WTC11 (cell line): Measurements from ENCODE around the gene SPATS2. TPM values are rescaled to one million over a fixed set of nuclear protein-coding genes. Genes with fewer than 3 reads are reported as not detected.

Source experiments
- ATAC-seq: fragments of 200-7000 bp; cut with Tn5 transposase; 2 replicates; pipeline ENCODE4 v1.10.0; 2021; ENCODE audit warnings: mild to moderate bottlenecking, moderate library complexity
- CTCF ChIA-PET: fragments of 300-600 bp; sonication (Branson Sonifier 250); formaldehyde crosslinking; loops from one replicate; lab custom pipeline; 2021; ENCODE audit warnings: antibody characterized with exemption; lab: Charles Lee
- POLR2A ChIA-PET: fragments of 350-600 bp; sonication (Branson Sonifier 250); formaldehyde crosslinking; loops from one replicate; lab custom pipeline; 2021; ENCODE audit warnings: antibody characterized with exemption; lab: Charles Lee
- DNase-seq: peaks from one replicate; pipeline ENCODE4 v3.0.0; 2021; ENCODE audit warnings: low spot score
- H3K27ac Mint-ChIP-seq: 2 replicates; pipeline ENCODE4 v1.8.0; 2021; ENCODE audit warnings: mixed read lengths
- H3K27me3 Mint-ChIP-seq: 2 replicates; pipeline ENCODE4 v1.8.0; 2021; ENCODE audit warnings: low read depth, mild to moderate bottlenecking, moderate library complexity, mixed read lengths
- H3K36me3 Mint-ChIP-seq: 2 replicates; pipeline ENCODE4 v1.8.0; 2021; ENCODE audit warnings: mixed read lengths
- H3K4me1 Mint-ChIP-seq: 2 replicates; pipeline ENCODE4 v1.8.0; 2022; ENCODE audit warnings: mixed read lengths
- H3K4me3 Mint-ChIP-seq: 2 replicates; pipeline ENCODE4 v1.8.0; 2021; ENCODE audit warnings: mild to moderate bottlenecking, moderate library complexity, mixed read lengths
- H3K9me3 Mint-ChIP-seq: 2 replicates; pipeline ENCODE4 v1.8.0; 2021; ENCODE audit warnings: mixed read lengths
- E2F5 ChIP-seq: sonication (generic); formaldehyde crosslinking; IDR thresholded peaks from 2 replicates; pipeline ENCODE4 v1.8.1; 2022; ENCODE audit warnings: mild to moderate bottlenecking, moderate library complexity, missing genetic modification reagents
- FOXK1 ChIP-seq: sonication (generic); formaldehyde crosslinking; IDR thresholded peaks from 2 replicates; pipeline ENCODE4 v1.8.0; 2022; ENCODE audit warnings: mild to moderate bottlenecking, moderate library complexity, missing genetic modification reagents
- GTF2I ChIP-seq: fragments of 250-450 bp; sonication (Bioruptor Pico); conservative IDR thresholded peaks from 2 replicates; pipeline ENCODE4 v1.4.0; 2021; ENCODE audit warnings: mild to moderate bottlenecking
- JUN ChIP-seq: sonication (generic); formaldehyde crosslinking; IDR thresholded peaks from 2 replicates; pipeline ENCODE4 v1.8.0; 2023; ENCODE audit warnings: mild to moderate bottlenecking, missing genetic modification reagents
- PRRX2 ChIP-seq: fragments of 250-450 bp; sonication (Bioruptor Pico); IDR thresholded peaks from 2 replicates; pipeline ENCODE4 v1.8.0; 2021; ENCODE audit warnings: mild to moderate bottlenecking
- RELA ChIP-seq: sonication (generic); formaldehyde crosslinking; IDR thresholded peaks from 2 replicates; pipeline ENCODE4 v1.8.1; 2022; ENCODE audit warnings: missing genetic modification reagents, mild to moderate bottlenecking, borderline replicate concordance
- TCF7 ChIP-seq: sonication (generic); formaldehyde crosslinking; IDR thresholded peaks from 2 replicates; pipeline ENCODE4 v1.8.0; 2022; ENCODE audit warnings: mild to moderate bottlenecking, low read depth, missing genetic modification reagents, moderate library complexity
- ZBTB43 ChIP-seq: sonication (generic); formaldehyde crosslinking; IDR thresholded peaks from 2 replicates; pipeline ENCODE4 v1.8.1; 2023; ENCODE audit warnings: mild to moderate bottlenecking, missing genetic modification reagents
- ZNF121 ChIP-seq: sonication (generic); formaldehyde crosslinking; IDR thresholded peaks from 2 replicates; pipeline ENCODE4 v1.8.0; 2023; ENCODE audit warnings: missing genetic modification reagents
- ZNF219 ChIP-seq: sonication (generic); formaldehyde crosslinking; IDR thresholded peaks from 2 replicates; pipeline ENCODE4 v1.8.0; 2023; ENCODE audit warnings: missing genetic modification reagents, mild to moderate bottlenecking, borderline replicate concordance
- ZNF263 ChIP-seq: sonication (generic); formaldehyde crosslinking; IDR thresholded peaks from 2 replicates; pipeline ENCODE4 v1.8.1; 2022; ENCODE audit warnings: low read depth, mild to moderate bottlenecking, moderate library complexity, missing genetic modification reagents
- ZNF416 ChIP-seq: fragments of 250-450 bp; sonication (Bioruptor Pico); IDR thresholded peaks from 2 replicates; pipeline ENCODE4 v1.9.0; 2021; ENCODE audit warnings: mild to moderate bottlenecking, inconsistent platforms
- ZNF423 ChIP-seq: fragments of 250-450 bp; sonication (Bioruptor Pico); IDR thresholded peaks from 2 replicates; pipeline ENCODE4 v2.1.2; 2022; ENCODE audit warnings: mild to moderate bottlenecking, moderate library complexity
- ZNF671 ChIP-seq: fragments of 250-450 bp; sonication (Bioruptor Pico); IDR thresholded peaks from 2 replicates; pipeline ENCODE4 v1.8.0; 2021; ENCODE audit warnings: mild to moderate bottlenecking
- total RNA-seq: library from RNA; stranded (reverse); gene quantifications from 3 replicates; pipeline ENCODE4 v1.2.3, GENCODE V29; 2021
- TF ChIP-seq, protein P1 (sequence below): sonication (generic); formaldehyde crosslinking; conservative IDR thresholded peaks from 2 replicates; pipeline ENCODE4 v1.8.1; 2022; ENCODE audit warnings: mild to moderate bottlenecking, missing genetic modification reagents
- TF ChIP-seq, protein P2 (sequence below): sonication (generic); formaldehyde crosslinking; IDR thresholded peaks from 2 replicates; pipeline ENCODE4 v1.8.0; 2022; ENCODE audit warnings: missing genetic modification reagents
- TF ChIP-seq, protein P3 (sequence below): sonication (generic); formaldehyde crosslinking; IDR thresholded peaks from 2 replicates; pipeline ENCODE4 v1.8.0; 2022; ENCODE audit warnings: mild to moderate bottlenecking, missing genetic modification reagents
- TF ChIP-seq, protein P4 (sequence below): fragments of 250-450 bp; sonication (Bioruptor Pico); conservative IDR thresholded peaks from 2 replicates; pipeline ENCODE4 v1.9.0; 2021; ENCODE audit warnings: mild to moderate bottlenecking

Gene SPATS2
- total RNA-seq, 1 experiment from 2014 or later: 25.9 TPM

- H3K4me1 Mint-ChIP-seq: no peaks in the 10 kb centered on the region
Observed at GRCh38 chr12:49448858-49449257, 81.6 kb downstream of the SPATS2 start.

DNA sequence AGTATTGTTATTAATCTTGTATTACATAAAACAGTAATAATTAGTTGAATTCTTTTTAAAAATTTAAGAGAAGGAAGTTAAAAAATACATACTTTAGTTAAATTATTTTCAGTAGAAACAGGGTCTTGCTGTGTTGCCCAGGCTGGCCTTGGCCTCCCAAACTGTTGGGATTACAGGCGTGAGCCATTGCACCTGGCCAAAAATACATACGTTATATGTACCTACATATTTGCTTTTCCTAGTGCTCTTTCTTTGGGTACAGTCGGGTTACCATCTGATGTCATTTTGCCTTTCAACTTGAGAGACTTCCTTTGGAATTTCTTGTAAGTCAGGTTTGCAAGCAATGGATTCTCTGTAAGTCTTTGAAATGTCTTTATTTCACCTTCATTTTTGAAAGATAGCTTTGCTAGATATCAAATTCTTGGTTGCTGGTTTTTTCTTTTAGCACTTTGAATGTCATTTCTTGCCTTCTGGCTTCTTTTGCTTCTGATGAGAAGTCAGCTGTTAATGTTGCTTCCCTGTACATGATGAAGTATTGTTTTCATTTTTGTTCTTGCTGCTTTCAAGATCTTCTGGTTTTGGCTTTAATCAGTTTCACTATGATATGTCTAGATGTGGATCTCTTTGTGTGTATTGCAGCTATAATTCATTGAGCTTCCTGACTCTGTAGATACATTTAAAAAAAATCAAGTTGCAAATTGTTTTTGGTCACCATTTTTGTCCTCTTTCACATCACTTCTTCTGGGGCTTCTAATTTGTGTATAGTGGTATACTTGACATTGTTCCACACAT lies 84.4 kb downstream of the SPATS2 start:
- Mint-ChIP-seq H3K4me3 (no peak overlapping the region), H3K9me3 (peaks cover 19% of the 10 kb centered on the region; the same call in 1 of the 2 replicates), H3K4me1 (no peaks in the 10 kb centered on the region), H3K36me3 (peaks cover 18% of the 10 kb centered on the region; the same call in 1 of the 2 replicates), H3K27ac (no peak overlapping the region), H3K27me3 (no peaks in the 10 kb centered on the region)
- DNase-seq: no peak
- ChIA-PET CTCF (interaction anchor here (0.6 kb wide), 1 partner anchor 110 kb away, joined by 3 read pairs; no protein-coding TSS in a partner anchor), POLR2A (no interaction called here)
- TF ChIP-seq, protein P1, sequence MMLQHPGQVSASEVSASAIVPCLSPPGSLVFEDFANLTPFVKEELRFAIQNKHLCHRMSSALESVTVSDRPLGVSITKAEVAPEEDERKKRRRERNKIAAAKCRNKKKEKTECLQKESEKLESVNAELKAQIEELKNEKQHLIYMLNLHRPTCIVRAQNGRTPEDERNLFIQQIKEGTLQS (CRISPR knock-in tag): no peak
- no peak for TF ChIP-seq ZNF263 (CRISPR knock-in tag)
- TF ChIP-seq PRRX2 (CRISPR knock-in tag): no peak
- TF ChIP-seq, protein P2, sequence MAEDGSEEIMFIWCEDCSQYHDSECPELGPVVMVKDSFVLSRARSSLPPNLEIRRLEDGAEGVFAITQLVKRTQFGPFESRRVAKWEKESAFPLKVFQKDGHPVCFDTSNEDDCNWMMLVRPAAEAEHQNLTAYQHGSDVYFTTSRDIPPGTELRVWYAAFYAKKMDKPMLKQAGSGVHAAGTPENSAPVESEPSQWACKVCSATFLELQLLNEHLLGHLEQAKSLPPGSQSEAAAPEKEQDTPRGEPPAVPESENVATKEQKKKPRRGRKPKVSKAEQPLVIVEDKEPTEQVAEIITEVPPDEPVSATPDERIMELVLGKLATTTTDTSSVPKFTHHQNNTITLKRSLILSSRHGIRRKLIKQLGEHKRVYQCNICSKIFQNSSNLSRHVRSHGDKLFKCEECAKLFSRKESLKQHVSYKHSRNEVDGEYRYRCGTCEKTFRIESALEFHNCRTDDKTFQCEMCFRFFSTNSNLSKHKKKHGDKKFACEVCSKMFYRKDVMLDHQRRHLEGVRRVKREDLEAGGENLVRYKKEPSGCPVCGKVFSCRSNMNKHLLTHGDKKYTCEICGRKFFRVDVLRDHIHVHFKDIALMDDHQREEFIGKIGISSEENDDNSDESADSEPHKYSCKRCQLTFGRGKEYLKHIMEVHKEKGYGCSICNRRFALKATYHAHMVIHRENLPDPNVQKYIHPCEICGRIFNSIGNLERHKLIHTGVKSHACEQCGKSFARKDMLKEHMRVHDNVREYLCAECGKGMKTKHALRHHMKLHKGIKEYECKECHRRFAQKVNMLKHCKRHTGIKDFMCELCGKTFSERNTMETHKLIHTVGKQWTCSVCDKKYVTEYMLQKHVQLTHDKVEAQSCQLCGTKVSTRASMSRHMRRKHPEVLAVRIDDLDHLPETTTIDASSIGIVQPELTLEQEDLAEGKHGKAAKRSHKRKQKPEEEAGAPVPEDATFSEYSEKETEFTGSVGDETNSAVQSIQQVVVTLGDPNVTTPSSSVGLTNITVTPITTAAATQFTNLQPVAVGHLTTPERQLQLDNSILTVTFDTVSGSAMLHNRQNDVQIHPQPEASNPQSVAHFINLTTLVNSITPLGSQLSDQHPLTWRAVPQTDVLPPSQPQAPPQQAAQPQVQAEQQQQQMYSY (CRISPR knock-in tag): no peak
- no peak for TF ChIP-seq ZNF219 (CRISPR knock-in tag)
- no peak for TF ChIP-seq TCF7 (CRISPR knock-in tag)
- peak; percentile 63; the same call in 1 of the 2 replicates for TF ChIP-seq ZNF121 (CRISPR knock-in tag)
- ATAC-seq: no peak

More at GRCh38 chr12:49448858-49449257, 81.6 kb downstream of the SPATS2 start:
- H3K36me3 Mint-ChIP-seq: peaks cover 25% of the 10 kb centered on the region
- H3K27ac Mint-ChIP-seq: no peak overlapping the region
- ChIA-PET POLR2A (no interaction called here), CTCF (interaction anchor here (0.8 kb wide), 1 partner anchor 175 kb away, joined by 3 read pairs; the partner anchor contains the start of gene PRPF40B)
- no peak overlapping the region for H3K4me3 Mint-ChIP-seq
- TF ChIP-seq, protein P1 (CRISPR knock-in tag): no peak
- TF ChIP-seq RELA (no peak), JUN (CRISPR knock-in tag) (no peak), ZBTB43 (CRISPR knock-in tag) (no peak), E2F5 (CRISPR knock-in tag) (no peak), ZNF423 (CRISPR knock-in tag) (no peak), GTF2I (CRISPR knock-in tag) (no peak), FOXK1 (CRISPR knock-in tag) (no peak), ZNF416 (CRISPR knock-in tag) (no peak), ZNF671 (CRISPR knock-in tag) (no peak)
- TF ChIP-seq, protein P3, sequence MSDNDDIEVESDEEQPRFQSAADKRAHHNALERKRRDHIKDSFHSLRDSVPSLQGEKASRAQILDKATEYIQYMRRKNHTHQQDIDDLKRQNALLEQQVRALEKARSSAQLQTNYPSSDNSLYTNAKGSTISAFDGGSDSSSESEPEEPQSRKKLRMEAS (CRISPR knock-in tag): no peak
- TF ChIP-seq, protein P4, sequence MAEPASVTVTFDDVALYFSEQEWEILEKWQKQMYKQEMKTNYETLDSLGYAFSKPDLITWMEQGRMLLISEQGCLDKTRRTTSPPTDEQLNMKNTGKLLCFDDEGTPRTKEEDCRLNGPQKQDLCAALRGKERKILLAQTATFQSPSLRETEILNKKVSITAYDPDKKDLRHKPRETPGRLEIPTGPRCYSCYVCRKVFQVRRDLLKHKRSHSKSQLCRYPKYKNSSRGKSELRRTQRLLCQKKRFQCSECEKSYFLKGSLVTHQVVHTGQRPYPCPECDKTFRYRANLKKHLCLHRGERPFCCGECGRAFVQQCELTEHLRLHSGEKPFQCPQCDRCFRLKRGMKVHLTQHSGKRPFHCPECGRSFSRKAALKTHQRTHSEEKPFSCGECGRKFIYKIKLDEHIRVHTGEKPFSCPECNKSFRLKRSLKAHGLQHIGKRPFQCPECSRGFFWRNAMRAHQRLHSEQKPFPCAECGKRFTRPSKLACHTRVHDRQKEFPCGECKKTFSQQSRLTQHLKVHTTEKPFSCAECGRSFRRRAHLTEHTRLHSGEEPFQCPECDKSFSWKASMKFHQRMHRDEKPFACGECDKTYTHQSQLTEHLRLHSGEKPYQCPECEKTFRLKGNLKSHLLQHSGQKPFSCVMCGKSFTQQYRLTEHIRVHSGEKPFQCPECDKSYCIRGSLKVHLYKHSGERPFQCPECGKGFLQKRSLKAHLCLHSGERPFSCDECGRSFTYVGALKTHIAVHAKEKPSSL: no peak
- H3K27me3 Mint-ChIP-seq: no peaks in the 10 kb centered on the region
- H3K9me3 Mint-ChIP-seq: peaks cover 25% of the 10 kb centered on the region; the same call in 1 of the 2 replicates
- no peak for ATAC-seq
- DNase-seq: no peak
